GM10266 (cell line): ENCODE results near the gene IL23A.
A peak's percentile ranks its signal among the peaks of the same experiment; 100 is the strongest.

Experiments
- DNase-seq: peaks from one replicate; pipeline ENCODE4 v3.0.0; 2012; ENCODE audit errors: extremely low spot score
- CTCF ChIP-seq: IDR thresholded peaks from 2 replicates; pipeline ENCODE4 v1.5.1; 2012; ENCODE audit warnings: mild to moderate bottlenecking, low read depth; ENCODE audit not compliant: control insufficient read depth, insufficient read depth; ENCODE audit errors: missing control alignments

The IL23A gene

GRCh38 chr12:56326126-56326525 lies 12.6 kb upstream of the IL23A start:
- no peak for DNase-seq
- no peak for TF ChIP-seq CTCF

GRCh38 chr12:56326533-56326932 lies 12.2 kb upstream of the IL23A start:
- TF ChIP-seq CTCF: no peak
- no peak for DNase-seq

DNA sequence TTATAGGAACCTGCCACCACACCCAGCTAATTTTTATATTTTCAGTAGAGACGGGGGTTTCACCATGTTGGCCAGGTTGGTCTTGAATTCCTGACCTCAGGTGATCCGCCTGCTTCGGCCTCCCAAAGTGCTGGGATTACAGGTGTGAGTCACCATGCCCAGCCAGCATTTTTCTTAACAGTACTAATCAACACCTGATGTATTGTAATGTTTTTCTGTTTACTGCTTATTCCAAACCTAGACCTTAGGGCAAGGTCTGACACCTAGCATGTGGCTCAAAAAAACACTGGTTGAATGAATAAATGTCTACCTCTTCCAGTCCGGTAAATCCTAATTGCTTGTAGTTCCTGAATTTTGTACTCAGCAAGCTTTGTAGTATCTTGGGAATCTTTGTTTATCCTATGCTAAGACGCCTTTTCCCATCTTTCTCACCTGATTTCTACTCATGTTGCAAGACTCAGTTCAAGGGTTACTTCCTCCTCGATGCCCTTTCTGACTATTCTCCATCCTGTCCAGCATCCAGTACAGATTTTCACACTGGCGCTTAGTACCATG lies 7.7 kb upstream of the IL23A start:
- no peak for DNase-seq
- TF ChIP-seq CTCF: no peak

DNA sequence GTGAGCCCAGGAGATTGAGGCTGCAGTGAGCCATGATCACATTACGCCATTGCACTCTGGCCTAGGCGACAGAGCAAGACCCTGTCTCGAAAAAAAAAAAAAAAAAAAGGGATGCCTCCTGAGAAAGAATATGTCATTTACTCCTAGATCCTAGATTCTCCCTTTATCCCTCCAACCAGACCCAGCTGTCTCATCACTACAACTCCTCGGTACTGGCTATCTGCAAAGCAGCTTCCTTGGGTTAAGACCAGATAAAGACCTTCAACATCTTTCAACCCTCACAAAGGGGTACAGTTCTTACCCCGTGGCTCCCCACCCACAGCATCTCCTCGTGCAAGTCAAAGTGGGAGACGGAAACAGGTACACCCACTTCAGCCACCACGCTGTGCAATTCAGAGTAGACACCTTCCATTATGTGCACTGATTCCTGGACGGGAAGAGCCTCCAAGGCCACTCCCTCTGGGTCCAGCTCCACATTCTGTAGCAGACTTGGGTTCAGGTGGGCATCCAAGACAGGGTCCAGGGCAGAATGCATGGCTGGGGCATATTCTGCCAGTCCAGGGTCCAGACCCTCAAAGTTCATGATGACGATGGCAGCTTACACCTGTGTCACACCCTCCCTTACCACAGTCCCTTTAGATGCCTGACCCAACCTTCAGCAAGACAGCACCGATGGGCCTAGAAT lies 6.0 kb upstream of the IL23A start:
- no peak for DNase-seq
- no peak for TF ChIP-seq CTCF

- DNase-seq: peak; percentile 18
- TF ChIP-seq CTCF: no peak
Measured at GRCh38 chr12:56333197-56333678, 5.4 kb upstream of the IL23A start.

DNA sequence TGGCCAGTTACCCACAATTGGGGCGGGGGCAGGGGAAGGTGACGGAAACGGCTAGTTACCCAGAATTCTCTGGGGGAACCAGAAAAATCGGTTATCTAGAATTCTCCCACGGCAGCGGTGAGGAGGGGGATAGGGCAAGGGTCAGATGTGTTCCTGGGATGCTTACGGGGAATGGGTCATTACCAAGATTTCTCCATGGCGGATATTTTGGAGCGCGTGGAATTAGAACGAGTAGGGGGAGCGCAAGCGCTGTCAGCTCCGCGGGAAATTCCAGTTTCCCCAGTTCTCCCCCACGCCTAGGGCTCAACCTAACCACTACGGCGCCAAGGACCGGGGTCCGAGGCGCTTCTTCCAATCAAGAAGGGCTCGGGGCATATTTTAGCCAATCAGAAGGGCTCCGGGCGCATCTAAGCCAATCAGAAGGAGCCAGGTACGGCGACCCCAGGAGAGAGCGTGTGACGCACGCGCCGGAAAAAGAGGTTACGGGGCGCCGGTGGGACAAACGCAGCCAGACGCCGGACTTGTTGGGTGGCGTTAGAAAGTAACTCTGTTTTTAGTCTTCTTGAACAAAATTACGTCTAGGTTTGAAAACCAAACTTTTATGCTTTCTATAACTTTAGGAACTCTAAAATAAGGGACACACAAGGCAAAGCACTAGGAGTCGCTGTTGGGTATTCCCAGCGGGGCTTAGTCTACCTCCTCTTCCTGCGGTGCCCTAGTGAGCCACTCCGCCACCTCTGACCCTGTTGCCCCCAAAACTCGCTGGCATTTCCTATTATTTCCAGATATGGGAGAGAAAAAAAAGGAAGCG lies 4.8 kb upstream of the IL23A start, which contains the start of gene PAN2:
Gene PAN2, minus strand, starts transcription at position 322 of the 811 bp plus-strand sequence. CDS start 906 bp downstream, outside the sequence.
- peak; percentile 95 for DNase-seq
- TF ChIP-seq CTCF: peak; percentile 35
